ENCODE data around the gene RABAC1.

The RABAC1 gene

DNA sequence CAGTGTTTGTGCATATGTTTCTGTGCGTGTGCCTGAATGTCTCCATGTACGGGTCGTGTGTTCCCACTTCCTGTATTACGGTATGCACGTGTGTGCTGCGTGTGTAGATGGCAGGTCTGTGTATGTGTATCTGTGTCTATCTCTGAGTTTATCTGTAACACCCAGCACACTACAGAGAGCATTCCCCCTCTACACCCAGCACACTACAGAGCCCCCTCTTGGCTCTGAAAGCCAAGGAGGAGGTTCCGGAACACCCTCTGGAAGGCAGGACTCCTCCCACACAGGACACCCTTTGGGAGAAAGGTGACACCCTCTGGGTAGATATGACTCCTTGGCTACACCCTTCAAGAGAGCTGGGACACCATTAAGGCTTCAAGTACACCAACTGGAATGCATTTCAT is 28.8 kb downstream of the RABAC1 start:
- H3K9me2 ChIP-seq (ENCODE audit: low read depth, low read length), result no peaks in the 10 kb centered on the region
- TF ChIP-seq, protein P1, sequence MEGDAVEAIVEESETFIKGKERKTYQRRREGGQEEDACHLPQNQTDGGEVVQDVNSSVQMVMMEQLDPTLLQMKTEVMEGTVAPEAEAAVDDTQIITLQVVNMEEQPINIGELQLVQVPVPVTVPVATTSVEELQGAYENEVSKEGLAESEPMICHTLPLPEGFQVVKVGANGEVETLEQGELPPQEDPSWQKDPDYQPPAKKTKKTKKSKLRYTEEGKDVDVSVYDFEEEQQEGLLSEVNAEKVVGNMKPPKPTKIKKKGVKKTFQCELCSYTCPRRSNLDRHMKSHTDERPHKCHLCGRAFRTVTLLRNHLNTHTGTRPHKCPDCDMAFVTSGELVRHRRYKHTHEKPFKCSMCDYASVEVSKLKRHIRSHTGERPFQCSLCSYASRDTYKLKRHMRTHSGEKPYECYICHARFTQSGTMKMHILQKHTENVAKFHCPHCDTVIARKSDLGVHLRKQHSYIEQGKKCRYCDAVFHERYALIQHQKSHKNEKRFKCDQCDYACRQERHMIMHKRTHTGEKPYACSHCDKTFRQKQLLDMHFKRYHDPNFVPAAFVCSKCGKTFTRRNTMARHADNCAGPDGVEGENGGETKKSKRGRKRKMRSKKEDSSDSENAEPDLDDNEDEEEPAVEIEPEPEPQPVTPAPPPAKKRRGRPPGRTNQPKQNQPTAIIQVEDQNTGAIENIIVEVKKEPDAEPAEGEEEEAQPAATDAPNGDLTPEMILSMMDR (IDR thresholded peaks at IDR 0.05; ENCODE audit: low read length), result no peak
- no peak for TF ChIP-seq EZH2 (IDR thresholded peaks at IDR 0.05; ENCODE audit: borderline replicate concordance, low read length)
- H3K9ac ChIP-seq (ENCODE audit: low read length), result no peak overlapping the region
- no peaks in the 10 kb centered on the region for H3F3A ChIP-seq (ENCODE audit: insufficient read depth, low read length)
- H4K20me1 ChIP-seq (ENCODE audit: insufficient read depth, low read length), result no peaks in the 10 kb centered on the region
- peaks cover 31% of the 10 kb centered on the region for H3K4me1 ChIP-seq (ENCODE audit: insufficient read depth, low read length, severe bottlenecking)
- no peak overlapping the region for H3K4me3 ChIP-seq (ENCODE audit: low read depth, low read length, poor library complexity, severe bottlenecking)
- H3K27me3 ChIP-seq (ENCODE audit: insufficient read depth, low read length), result peaks cover 8% of the 10 kb centered on the region; the same call in 1 of the 2 replicates
- H2AFZ ChIP-seq (ENCODE audit: low read length), result no peak overlapping the region
- H3K36me3 ChIP-seq (ENCODE audit: insufficient read depth, low read length), result no peaks in the 10 kb centered on the region
- H3K79me2 ChIP-seq (ENCODE audit: insufficient read depth, low read length), result no peaks in the 10 kb centered on the region
- no peaks in the 10 kb centered on the region for H3K9me3 ChIP-seq (ENCODE audit: low read length)
- peak overlapping the region; percentile 98; the same call in 1 of the 2 replicates for H3K4me2 ChIP-seq (ENCODE audit: low read length)
- no peak overlapping the region for H3K27ac ChIP-seq (ENCODE audit: low read depth, low read length, poor library complexity, severe bottlenecking)

DNA sequence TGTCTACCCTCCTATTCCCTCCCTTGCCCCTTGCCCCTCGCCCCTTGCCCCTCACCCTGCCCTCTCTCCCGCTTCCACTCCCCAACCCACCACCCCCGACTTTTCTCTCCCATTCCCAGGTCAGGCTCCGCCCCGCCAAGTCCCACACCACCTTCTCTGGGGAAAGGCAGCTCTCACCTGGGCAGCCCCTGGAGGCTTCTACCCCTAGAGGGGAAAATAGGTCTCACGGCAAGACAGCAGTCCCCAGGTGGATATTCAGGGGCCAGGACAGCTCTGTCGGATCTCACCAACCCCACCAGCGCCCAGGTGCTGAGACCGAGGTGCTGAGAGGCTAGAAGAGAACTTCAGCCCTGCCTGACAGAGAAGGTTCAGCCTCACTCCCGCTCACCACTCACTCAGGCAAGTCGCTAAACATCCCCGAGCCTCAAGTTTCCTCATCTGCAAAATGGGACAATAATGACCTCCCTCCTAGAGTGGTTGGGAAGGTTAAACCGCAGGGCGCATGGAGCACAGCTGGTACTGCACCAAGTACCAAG is 29.5 kb downstream of the RABAC1 start:
- H2AFZ ChIP-seq (ENCODE audit: low read length), result no peak overlapping the region
- no peaks in the 10 kb centered on the region for H4K20me1 ChIP-seq (ENCODE audit: insufficient read depth, low read length)
- peak overlapping the region; percentile 69; the same call in 1 of the 2 replicates for H3K9ac ChIP-seq (ENCODE audit: low read length)
- H3K4me2 ChIP-seq (ENCODE audit: low read length), result peak overlapping the region; percentile 98
- H3K9me3 ChIP-seq (ENCODE audit: low read length), result no peaks in the 10 kb centered on the region
- H3K79me2 ChIP-seq (ENCODE audit: insufficient read depth, low read length), result no peaks in the 10 kb centered on the region
- peak overlapping the region; percentile 72 for H3K4me3 ChIP-seq (ENCODE audit: low read depth, low read length, poor library complexity, severe bottlenecking)
- H3F3A ChIP-seq (ENCODE audit: insufficient read depth, low read length), result no peaks in the 10 kb centered on the region
- H3K27ac ChIP-seq (ENCODE audit: low read depth, low read length, poor library complexity, severe bottlenecking), result peak overlapping the region; percentile 33
- peaks cover 31% of the 10 kb centered on the region for H3K4me1 ChIP-seq (ENCODE audit: insufficient read depth, low read length, severe bottlenecking)
- H3K27me3 ChIP-seq (ENCODE audit: insufficient read depth, low read length), result peaks cover 8% of the 10 kb centered on the region; the same call in 1 of the 2 replicates
- no peaks in the 10 kb centered on the region for H3K36me3 ChIP-seq (ENCODE audit: insufficient read depth, low read length)
- H3K9me2 ChIP-seq (ENCODE audit: low read depth, low read length), result no peaks in the 10 kb centered on the region
- TF ChIP-seq, protein P1 (IDR thresholded peaks at IDR 0.05; ENCODE audit: low read length), result no peak
- TF ChIP-seq EZH2 (IDR thresholded peaks at IDR 0.05; ENCODE audit: borderline replicate concordance, low read length), result no peak

DNA sequence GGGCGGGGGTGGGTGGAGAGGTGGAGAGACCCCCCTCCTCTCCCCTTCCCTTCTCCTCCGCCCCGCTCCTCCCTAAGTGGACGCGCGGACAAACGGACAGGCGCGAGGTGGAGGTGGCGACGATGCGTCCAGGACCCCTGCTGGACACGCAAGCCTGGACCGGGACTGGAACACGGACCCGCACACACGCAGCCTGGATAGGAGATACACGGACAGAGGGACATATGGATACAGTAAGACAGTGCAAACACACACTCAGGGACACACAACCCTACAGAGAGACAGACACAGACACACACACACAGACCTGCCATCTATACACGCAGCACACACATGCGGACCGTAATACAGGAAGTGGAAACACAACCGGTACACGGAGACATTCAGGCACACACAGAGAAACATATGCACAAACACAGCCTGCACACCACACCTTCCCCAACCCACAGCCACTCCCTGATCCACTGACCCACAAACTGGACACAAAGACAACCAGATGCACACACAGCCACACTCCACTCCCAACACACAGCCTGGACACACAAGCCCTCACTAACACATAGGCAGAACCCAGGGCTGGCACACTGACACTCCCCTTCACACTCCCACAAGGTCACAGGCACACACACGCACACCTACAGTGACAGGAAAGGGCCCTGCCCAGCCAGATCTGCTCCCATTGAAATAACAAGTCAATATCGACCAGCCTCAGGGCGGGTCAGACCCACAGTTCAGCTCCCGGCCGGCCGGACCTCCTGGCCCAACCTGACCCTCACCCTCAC is 30.2 kb downstream of the RABAC1 start:
- Histone ChIP-seq H3K36me3 (ENCODE audit: insufficient read depth, low read length) (no peaks in the 10 kb centered on the region), H3K9ac (ENCODE audit: low read length) (peak overlapping the region; percentile 69), H3K79me2 (ENCODE audit: insufficient read depth, low read length) (no peaks in the 10 kb centered on the region), H3K9me3 (ENCODE audit: low read length) (no peaks in the 10 kb centered on the region), H3K4me2 (ENCODE audit: low read length) (peak overlapping the region; percentile 98), H3K4me3 (ENCODE audit: low read depth, low read length, poor library complexity, severe bottlenecking) (peak overlapping the region; percentile 72), H3K9me2 (ENCODE audit: low read depth, low read length) (no peaks in the 10 kb centered on the region), H3F3A (ENCODE audit: insufficient read depth, low read length) (no peaks in the 10 kb centered on the region), H3K27me3 (ENCODE audit: insufficient read depth, low read length) (peaks cover 8% of the 10 kb centered on the region; the same call in 1 of the 2 replicates), H4K20me1 (ENCODE audit: insufficient read depth, low read length) (no peaks in the 10 kb centered on the region), H3K27ac (ENCODE audit: low read depth, low read length, poor library complexity, severe bottlenecking) (peak overlapping the region; percentile 33), H3K4me1 (ENCODE audit: insufficient read depth, low read length, severe bottlenecking) (peaks cover 31% of the 10 kb centered on the region), H2AFZ (ENCODE audit: low read length) (no peak overlapping the region)
- TF ChIP-seq, protein P1 (IDR thresholded peaks at IDR 0.05; ENCODE audit: low read length), result no peak
- TF ChIP-seq EZH2 (IDR thresholded peaks at IDR 0.05; ENCODE audit: borderline replicate concordance, low read length), result no peak

All from OCI-LY1 (cell line).